Sigmoid colon (tissue), 4 donors: ENCODE results near the gene LLGL2.

Experiments
- CTCF ChIP-seq, 4 experiments: fragments of 450-650 bp in 3 of 4; fragments of 200-600 bp in 1 of 4; IDR thresholded peaks; one replicate each; pipeline ENCODE4 v1.5.1; 2016 to 2019; ENCODE audit warnings: antibody characterized with exemption in 4 of 4, mild to moderate bottlenecking in 3 of 4, moderate library complexity in 2 of 4
- EP300 ChIP-seq, 4 donors: sonication (generic); formaldehyde crosslinking; IDR thresholded peaks; one replicate each; pipeline ENCODE4 v1.6.1; 2017; ENCODE audit warnings: antibody characterized with exemption in 4 of 4
- POLR2A ChIP-seq, 2 donors: fragments of 450-650 bp; IDR thresholded peaks; one replicate each; pipeline ENCODE4 v1.6.1; 2016; ENCODE audit warnings: antibody characterized with exemption in 2 of 2, mild to moderate bottlenecking in 2 of 2, moderate library complexity in 2 of 2
- POLR2AphosphoS5 ChIP-seq, 4 donors: sonication (generic); formaldehyde crosslinking; IDR thresholded peaks; one replicate each; pipeline ENCODE4 v1.6.1; 2017; ENCODE audit warnings: antibody characterized with exemption in 4 of 4

- TF ChIP-seq CTCF (IDR thresholded peaks at IDR 0.05): peak; percentile 96 to 99 (median 98)
- no peak for TF ChIP-seq EP300 (IDR thresholded peaks at IDR 0.05)
- no peak for TF ChIP-seq POLR2A (IDR thresholded peaks at IDR 0.05)
- no peak for TF ChIP-seq POLR2AphosphoS5 (IDR thresholded peaks at IDR 0.05)
These were observed 9.8 kb upstream of the LLGL2 start, which contains the start of gene CASKIN2 for GRCh38 chr17:75515496-75516254.
